Activated CD8-positive, alpha-beta T cell treated with anti-CD3 and anti-CD28 coated beads, Interleukin-2, amount 10 ng/mL, durations not matched to agents 7 days and 5 days (primary cell): Measurements from ENCODE around the gene GRAMD1B. TPM values are rescaled to one million over a fixed set of nuclear protein-coding genes. Genes with fewer than 3 reads are reported as not detected.

Experiments
- ATAC-seq: fragments of 150-1000 bp; cut with Tn5 transposase; one replicate; pipeline ENCODE4 v1.10.0; 2021; ENCODE audit warnings: moderate library complexity
- CTCF ChIA-PET: fragments of 350-600 bp; sonication (Branson Sonifier 250); formaldehyde crosslinking; loops from one replicate; lab custom pipeline; 2021; ENCODE audit warnings: antibody characterized with exemption; lab: Charles Lee
- POLR2A ChIA-PET: fragments of 350-600 bp; sonication (Branson Sonifier 250); formaldehyde crosslinking; loops from one replicate; lab custom pipeline; 2021; ENCODE audit warnings: antibody characterized with exemption; lab: Charles Lee
- DNase-seq: peaks from one replicate; pipeline ENCODE4 v3.0.0-alpha.2; 2020
- H3K27ac Mint-ChIP-seq: one replicate; pipeline ENCODE4 v1.8.0; 2021; ENCODE audit warnings: mild to moderate bottlenecking, mixed read lengths
- H3K27me3 Mint-ChIP-seq: one replicate; pipeline ENCODE4 v1.8.0; 2021; ENCODE audit warnings: low read depth, mixed read lengths
- H3K36me3 Mint-ChIP-seq: one replicate; pipeline ENCODE4 v1.8.0; 2021; ENCODE audit warnings: low read depth, mixed read lengths
- H3K4me1 Mint-ChIP-seq: one replicate; pipeline ENCODE4 v1.8.0; 2021; ENCODE audit warnings: low read depth, mixed read lengths
- H3K4me3 Mint-ChIP-seq: one replicate; pipeline ENCODE4 v1.8.0; 2021; ENCODE audit warnings: mild to moderate bottlenecking, mixed read lengths
- H3K9me3 Mint-ChIP-seq: one replicate; pipeline ENCODE4 v1.8.0; 2022; ENCODE audit warnings: mixed read lengths; ENCODE audit not compliant: insufficient read depth
- total RNA-seq, 2 experiments: library from RNA; stranded (reverse); gene quantifications; one replicate each; pipeline ENCODE4 v1.2.3, GENCODE V29; 2021

Gene GRAMD1B
- total RNA-seq, 2 experiments from 2014 or later, result 22.8 to 26.0 TPM

- H3K9me3 Mint-ChIP-seq, result no peaks in the 10 kb centered on the region
Observed at GRCh38 chr11:123526027-123526805, 96.1 kb downstream of the GRAMD1B start.

GRCh38 chr11:123526918-123527317, 96.8 kb downstream of the GRAMD1B start:
- CTCF ChIA-PET, result interaction anchor here (1.2 kb wide), 1 partner anchor 119 kb away, joined by 3 read pairs; no protein-coding TSS in a partner anchor
- Mint-ChIP-seq H3K36me3 (no peaks in the 10 kb centered on the region), H3K27me3 (no peaks in the 10 kb centered on the region), H3K4me3 (no peak overlapping the region), H3K4me1 (peaks cover 2% of the 10 kb centered on the region), H3K9me3 (no peaks in the 10 kb centered on the region), H3K27ac (no peak overlapping the region)
- DNase-seq (no peak), ATAC-seq (no peak)
- POLR2A ChIA-PET, result no interaction called here

More at GRCh38 chr11:123526027-123526805, 96.1 kb downstream of the GRAMD1B start:
- POLR2A ChIA-PET, result no interaction called here
- CTCF ChIA-PET, result interaction anchor here (1.8 kb wide), 1 partner anchor 15 kb away, joined by 4 read pairs; no protein-coding TSS in a partner anchor
- Mint-ChIP-seq H3K27me3 (no peaks in the 10 kb centered on the region), H3K4me1 (peaks cover 2% of the 10 kb centered on the region), H3K4me3 (no peak overlapping the region), H3K36me3 (peaks cover 4% of the 10 kb centered on the region), H3K27ac (no peak overlapping the region)
- ATAC-seq, result no peak
- DNase-seq, result no peak

GRCh38 chr11:123527526-123527925, 97.5 kb downstream of the GRAMD1B start:
- H3K27ac Mint-ChIP-seq, result no peak overlapping the region
- no peaks in the 10 kb centered on the region for H3K9me3 Mint-ChIP-seq
- POLR2A ChIA-PET, result no interaction called here
- no peaks in the 10 kb centered on the region for H3K36me3 Mint-ChIP-seq
- DNase-seq (no peak), ATAC-seq (no peak)
- H3K4me1 Mint-ChIP-seq, result peaks cover 2% of the 10 kb centered on the region
- no peaks in the 10 kb centered on the region for H3K27me3 Mint-ChIP-seq
- CTCF ChIA-PET, result interaction anchor here (1.2 kb wide), 1 partner anchor 120 kb away, joined by 3 read pairs; no protein-coding TSS in a partner anchor
- no peak overlapping the region for H3K4me3 Mint-ChIP-seq

GRCh38 chr11:123527947-123528346, 97.9 kb downstream of the GRAMD1B start:
- H3K27ac Mint-ChIP-seq, result no peak overlapping the region
- H3K9me3 Mint-ChIP-seq, result no peaks in the 10 kb centered on the region
- ChIA-PET POLR2A (no interaction called here), CTCF (interaction anchor here (1.2 kb wide), 1 partner anchor 120 kb away, joined by 3 read pairs; no protein-coding TSS in a partner anchor)
- ATAC-seq (no peak), DNase-seq (no peak)
- H3K4me1 Mint-ChIP-seq, result peaks cover 2% of the 10 kb centered on the region
- H3K36me3 Mint-ChIP-seq, result no peaks in the 10 kb centered on the region
- no peaks in the 10 kb centered on the region for H3K27me3 Mint-ChIP-seq
- H3K4me3 Mint-ChIP-seq, result no peak overlapping the region

- Mint-ChIP-seq H3K36me3 (peaks cover 2% of the 10 kb centered on the region), H3K4me3 (no peak overlapping the region), H3K9me3 (no peaks in the 10 kb centered on the region), H3K27me3 (no peaks in the 10 kb centered on the region), H3K27ac (no peak overlapping the region), H3K4me1 (peaks cover 2% of the 10 kb centered on the region)
- ATAC-seq (no peak), DNase-seq (no peak)
- ChIA-PET POLR2A (no interaction called here), CTCF (interaction anchor here (0.6 kb wide), 1 partner anchor 53 kb away, joined by 3 read pairs; no protein-coding TSS in a partner anchor)
Observed at GRCh38 chr11:123531325-123531724, 101.3 kb downstream of the GRAMD1B start.

GRCh38 chr11:123532131-123532530, 102.1 kb downstream of the GRAMD1B start:
- POLR2A ChIA-PET, result no interaction called here
- CTCF ChIA-PET, result no interaction called here
- Mint-ChIP-seq H3K36me3 (peaks cover 2% of the 10 kb centered on the region), H3K4me1 (peaks cover 2% of the 10 kb centered on the region), H3K4me3 (no peak overlapping the region), H3K9me3 (no peaks in the 10 kb centered on the region), H3K27ac (no peak overlapping the region), H3K27me3 (no peaks in the 10 kb centered on the region)
- DNase-seq (no peak), ATAC-seq (no peak)

- H3K9me3 Mint-ChIP-seq, result no peaks in the 10 kb centered on the region
- H3K27me3 Mint-ChIP-seq, result no peaks in the 10 kb centered on the region
- H3K4me3 Mint-ChIP-seq, result no peak overlapping the region
- ChIA-PET CTCF (interaction anchor here (1.0 kb wide), 1 partner anchor 432 kb away, joined by 3 read pairs; no protein-coding TSS in a partner anchor), POLR2A (no interaction called here)
- peaks cover 2% of the 10 kb centered on the region for H3K4me1 Mint-ChIP-seq
- H3K36me3 Mint-ChIP-seq, result peaks cover 2% of the 10 kb centered on the region
- H3K27ac Mint-ChIP-seq, result no peak overlapping the region
- ATAC-seq (no peak), DNase-seq (no peak)
Observed at GRCh38 chr11:123535401-123535800, 105.3 kb downstream of the GRAMD1B start.

GRCh38 chr11:123536690-123537437, 106.8 kb downstream of the GRAMD1B start:
- Mint-ChIP-seq H3K9me3 (no peaks in the 10 kb centered on the region), H3K27ac (no peak overlapping the region), H3K27me3 (no peaks in the 10 kb centered on the region), H3K36me3 (peaks cover 2% of the 10 kb centered on the region), H3K4me1 (no peaks in the 10 kb centered on the region), H3K4me3 (no peak overlapping the region)
- no peak for DNase-seq
- ChIA-PET POLR2A (no interaction called here), CTCF (interaction anchor here (0.9 to 1.1 kb wide), 2 partner anchors 16 to 40 kb away, joined by 3 read pairs; no protein-coding TSS in a partner anchor)
- ATAC-seq, result no peak

GRCh38 chr11:123537726-123538125, 107.7 kb downstream of the GRAMD1B start:
- ChIA-PET POLR2A (no interaction called here), CTCF (interaction anchor here (0.7 to 2.0 kb wide), 4 partner anchors 9 to 39 kb away, joined by 3 to 8 read pairs (median 4); no protein-coding TSS in a partner anchor)
- Mint-ChIP-seq H3K4me1 (no peaks in the 10 kb centered on the region), H3K4me3 (no peak overlapping the region), H3K27ac (no peak overlapping the region), H3K36me3 (peaks cover 2% of the 10 kb centered on the region), H3K9me3 (no peaks in the 10 kb centered on the region), H3K27me3 (no peaks in the 10 kb centered on the region)
- ATAC-seq (no peak), DNase-seq (no peak)

GRCh38 chr11:123543797-123544196, 113.7 kb downstream of the GRAMD1B start:
- Mint-ChIP-seq H3K27me3 (no peaks in the 10 kb centered on the region), H3K9me3 (no peaks in the 10 kb centered on the region), H3K4me1 (no peaks in the 10 kb centered on the region), H3K4me3 (no peak overlapping the region), H3K27ac (no peak overlapping the region), H3K36me3 (no peaks in the 10 kb centered on the region)
- CTCF ChIA-PET, result interaction anchor here (1.0 to 2.9 kb wide), 2 partner anchors 11 to 32 kb away, joined by 3 to 16 read pairs; no protein-coding TSS in a partner anchor
- POLR2A ChIA-PET, result no interaction called here
- no peak for DNase-seq
- no peak for ATAC-seq

- Mint-ChIP-seq H3K27me3 (no peaks in the 10 kb centered on the region), H3K36me3 (no peaks in the 10 kb centered on the region), H3K27ac (no peak overlapping the region), H3K9me3 (no peaks in the 10 kb centered on the region), H3K4me1 (no peaks in the 10 kb centered on the region), H3K4me3 (no peak overlapping the region)
- ATAC-seq, result no peak
- CTCF ChIA-PET, result interaction anchor here (2.9 kb wide), 1 partner anchor 10 kb away, joined by 16 read pairs; no protein-coding TSS in a partner anchor
- no peak for DNase-seq
- POLR2A ChIA-PET, result no interaction called here
Observed at GRCh38 chr11:123544631-123545375, 114.7 kb downstream of the GRAMD1B start.
